Ishikawa (cell line): ENCODE measurements around the gene ZDHHC8.

ENCODE experiments used
- CEBPB ChIP-seq: IDR thresholded peaks from 2 replicates; pipeline ENCODE4 v1.6.1; 2012
- CREB1 ChIP-seq: IDR thresholded peaks from 2 replicates; pipeline ENCODE4 v1.6.1; 2012; ENCODE audit warnings: low read depth
- MAX ChIP-seq: IDR thresholded peaks from 2 replicates; pipeline ENCODE4 v1.6.1; 2012
- RAD21 ChIP-seq: IDR thresholded peaks from 2 replicates; pipeline ENCODE4 v1.6.1; 2012; ENCODE audit warnings: low read depth
- ZBTB7A ChIP-seq: IDR thresholded peaks from 2 replicates; pipeline ENCODE4 v1.6.1; 2012; ENCODE audit warnings: low read depth

GRCh38 chr22:20110359-20110985, 21.1 kb upstream of the ZDHHC8 start:
- TF ChIP-seq ZBTB7A (no peak), CEBPB (no peak), MAX (no peak), CREB1 (no peak), RAD21 (no peak)
